HUDEP-2 (cell line): ENCODE data around the gene NAT9.

Experiments used
- DNase-seq, 76 experiments: peaks; one replicate each; lab custom pipeline; 2025; ENCODE audit not compliant: unreplicated experiment in 76 of 76; lab: John Stamatoyannopoulos, UW

The NAT9 gene

GRCh38 chr17:74748529-74749278 lies 27.4 kb downstream of the NAT9 start, which contains the start of gene NHERF1:
Gene NHERF1 (plus strand): TSS chr17:74748628. CDS start chr17:74748847, 219 bp downstream.
- DNase-seq: peak in 71 of 76 experiments; percentile 48 to 94 (median 86)

- peak in 2 of 76 experiments; percentile 71 to 77 for DNase-seq
Measured at GRCh38 chr17:74748279-74748528, 27.9 kb downstream of the NAT9 start.

- DNase-seq: peak in 63 of 76 experiments; percentile 11 to 72 (median 50)
Measured at GRCh38 chr17:74746922-74747321, 29.2 kb downstream of the NAT9 start.

- no peak for DNase-seq
Measured at GRCh38 chr17:74746376-74746775, 29.8 kb downstream of the NAT9 start.

- DNase-seq: no peak
Measured at GRCh38 chr17:74745548-74746177, 30.5 kb downstream of the NAT9 start.

GRCh38 chr17:74744714-74745547 lies 31.2 kb downstream of the NAT9 start:
- peak in 70 of 76 experiments; percentile 22 to 95 (median 68) for DNase-seq

GRCh38 chr17:74744349-74744713 lies 31.8 kb downstream of the NAT9 start:
- DNase-seq: no peak

- no peak for DNase-seq
Measured at GRCh38 chr17:74743755-74744154, 32.4 kb downstream of the NAT9 start.

GRCh38 chr17:74742978-74743545 lies 33.1 kb downstream of the NAT9 start:
- DNase-seq: no peak

GRCh38 chr17:74742153-74742515 lies 34.0 kb downstream of the NAT9 start:
- no peak for DNase-seq

GRCh38 chr17:74740641-74741387 lies 35.3 kb downstream of the NAT9 start:
- DNase-seq: no peak

- no peak for DNase-seq
Measured at GRCh38 chr17:74740173-74740572, 36.0 kb downstream of the NAT9 start.

GRCh38 chr17:74739227-74739831 lies 36.8 kb downstream of the NAT9 start:
- DNase-seq: no peak

- peak in 53 of 76 experiments; percentile 16 to 72 (median 42) for DNase-seq
Measured at GRCh38 chr17:74738051-74738996, 37.8 kb downstream of the NAT9 start.

- DNase-seq: peak in 22 of 76 experiments; percentile 13 to 49 (median 27)
Measured at GRCh38 chr17:74737299-74738050, 38.7 kb downstream of the NAT9 start.

GRCh38 chr17:74736513-74737298 lies 39.4 kb downstream of the NAT9 start, which contains the start of gene RAB37:
Gene RAB37 (plus strand): TSS chr17:74737256. CDS start chr17:74737273, 17 bp downstream.
- DNase-seq: peak in 12 of 76 experiments; percentile 9 to 37 (median 20)

GRCh38 chr17:74734256-74734655 lies 41.9 kb downstream of the NAT9 start:
- DNase-seq: no peak
